Medulla oblongata (tissue), 1 donor: ENCODE measurements around the gene IFRD2.
A peak's percentile ranks its signal among the peaks of the same experiment; 100 is the strongest.

Source experiments
- DNase-seq: peaks from one replicate; pipeline ENCODE4 v3.0.0-alpha.2; 2015; ENCODE audit errors: extremely low spot score

Gene IFRD2, protein sequence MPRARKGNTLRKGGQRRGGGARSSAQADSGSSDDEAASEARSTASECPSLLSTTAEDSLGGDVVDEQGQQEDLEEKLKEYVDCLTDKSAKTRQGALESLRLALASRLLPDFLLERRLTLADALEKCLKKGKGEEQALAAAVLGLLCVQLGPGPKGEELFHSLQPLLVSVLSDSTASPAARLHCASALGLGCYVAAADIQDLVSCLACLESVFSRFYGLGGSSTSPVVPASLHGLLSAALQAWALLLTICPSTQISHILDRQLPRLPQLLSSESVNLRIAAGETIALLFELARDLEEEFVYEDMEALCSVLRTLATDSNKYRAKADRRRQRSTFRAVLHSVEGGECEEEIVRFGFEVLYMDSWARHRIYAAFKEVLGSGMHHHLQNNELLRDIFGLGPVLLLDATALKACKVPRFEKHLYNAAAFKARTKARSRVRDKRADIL

GRCh38 chr3:50292159-50293078 lies at the start of gene IFRD2:
Gene IFRD2, minus strand, starts transcription at chr3:50292429. Its CDS starts 155 bp downstream, at chr3:50292274.
- DNase-seq: peak; percentile 98

- no peak for DNase-seq
These were observed 49.3 kb upstream of the IFRD2 start for GRCh38 chr3:50341537-50341936.

- peak; percentile 48 for DNase-seq
These were observed 48.5 kb upstream of the IFRD2 start, which contains the start of gene RASSF1 for GRCh38 chr3:50340448-50341329. Gene RASSF1, minus strand, starts transcription at chr3:50340836. Its CDS starts 31 bp downstream, at chr3:50340805.

- DNase-seq: no peak
These were observed 47.9 kb upstream of the IFRD2 start for GRCh38 chr3:50340147-50340447.

- no peak for DNase-seq
These were observed 47.4 kb upstream of the IFRD2 start for GRCh38 chr3:50339485-50340146.

DNA sequence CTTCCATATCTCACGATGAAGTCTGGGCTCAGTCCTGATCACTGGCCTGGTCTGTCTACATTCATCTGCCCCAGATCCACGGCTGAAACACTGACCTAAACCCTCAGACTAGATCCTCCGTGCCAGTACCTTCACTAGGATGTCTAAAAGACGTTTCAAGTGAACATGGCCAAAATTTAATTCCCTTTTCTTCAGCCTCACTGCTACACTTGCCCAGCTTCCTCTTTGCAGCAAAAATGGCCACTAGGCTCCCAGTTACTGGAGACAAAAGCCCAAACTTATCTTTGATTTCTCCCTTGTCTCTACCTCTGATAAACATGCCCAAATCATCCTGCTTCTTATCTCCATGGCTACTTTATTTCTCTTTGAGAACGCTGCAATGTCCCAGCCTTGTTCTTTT lies 46.7 kb upstream of the IFRD2 start:
- DNase-seq: no peak

GRCh38 chr3:50337175-50337861 lies 45.1 kb upstream of the IFRD2 start:
- peak; percentile 98 for DNase-seq

- DNase-seq: no peak
These were observed 44.4 kb upstream of the IFRD2 start for GRCh38 chr3:50336452-50337174.

DNA sequence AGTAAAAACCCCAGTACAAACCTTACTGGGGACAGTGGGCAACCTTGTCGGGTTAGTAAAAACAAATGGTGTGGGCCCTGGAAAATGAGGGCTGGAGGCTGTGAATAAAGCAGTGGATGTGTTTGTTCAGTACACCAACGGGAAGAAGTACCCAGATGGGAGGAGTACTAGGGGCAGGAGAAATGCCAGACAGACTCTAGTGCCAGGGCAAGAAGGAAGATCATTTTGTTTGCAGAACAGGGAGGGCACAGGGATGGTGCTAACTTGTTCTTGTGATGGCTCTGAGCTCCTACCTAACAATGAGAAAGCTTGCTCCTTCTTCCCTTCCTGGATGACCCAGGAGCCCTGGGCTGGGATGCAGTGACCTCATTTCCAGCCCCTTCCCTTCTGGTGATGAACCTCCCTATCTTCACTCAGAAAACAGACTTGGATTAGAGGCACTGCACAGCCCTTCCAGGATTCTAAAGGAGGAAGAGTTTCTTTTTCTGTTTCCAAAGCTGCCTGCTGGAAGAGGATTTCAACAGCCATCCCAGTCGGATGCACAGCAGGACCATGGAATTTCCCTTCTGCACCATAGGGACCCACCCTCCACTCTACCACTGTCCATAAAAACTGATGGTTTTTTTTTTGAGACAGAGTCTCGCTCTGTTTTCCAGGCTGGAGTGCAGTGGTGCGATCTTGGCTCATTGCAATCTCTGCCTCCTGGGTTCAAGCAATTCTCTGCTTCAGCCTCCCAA lies 42.3 kb upstream of the IFRD2 start:
- no peak for DNase-seq

- no peak for DNase-seq
These were observed 41.6 kb upstream of the IFRD2 start for GRCh38 chr3:50333744-50334328.

- DNase-seq: no peak
These were observed 39.2 kb upstream of the IFRD2 start for GRCh38 chr3:50331364-50331907.

DNA sequence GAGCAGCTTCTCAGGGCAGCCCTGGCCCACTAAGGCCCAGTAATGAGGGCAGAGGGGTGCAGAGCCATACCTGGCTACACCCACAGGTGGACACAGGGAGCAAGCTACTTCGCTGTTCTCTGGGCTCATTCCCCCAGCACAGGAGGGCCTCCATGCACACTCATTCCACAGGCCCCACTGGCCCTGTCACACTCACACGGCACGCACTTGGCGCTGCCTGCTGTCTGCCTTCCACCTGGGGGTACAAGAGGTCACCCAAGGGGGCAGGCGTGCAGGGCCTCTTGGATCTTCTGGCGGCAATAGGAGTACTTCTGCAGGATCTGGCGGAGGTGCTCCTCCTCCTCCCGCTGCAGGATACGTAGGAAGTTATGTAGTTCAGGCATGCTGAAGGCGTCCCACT lies 38.1 kb upstream of the IFRD2 start:
- no peak for DNase-seq

GRCh38 chr3:50327943-50328691 lies 35.9 kb upstream of the IFRD2 start, which contains the start of gene TUSC2:
Gene TUSC2, minus strand, starts transcription at chr3:50328223. Its CDS starts 124 bp downstream, at chr3:50328099.
- peak; percentile 99 for DNase-seq

DNA sequence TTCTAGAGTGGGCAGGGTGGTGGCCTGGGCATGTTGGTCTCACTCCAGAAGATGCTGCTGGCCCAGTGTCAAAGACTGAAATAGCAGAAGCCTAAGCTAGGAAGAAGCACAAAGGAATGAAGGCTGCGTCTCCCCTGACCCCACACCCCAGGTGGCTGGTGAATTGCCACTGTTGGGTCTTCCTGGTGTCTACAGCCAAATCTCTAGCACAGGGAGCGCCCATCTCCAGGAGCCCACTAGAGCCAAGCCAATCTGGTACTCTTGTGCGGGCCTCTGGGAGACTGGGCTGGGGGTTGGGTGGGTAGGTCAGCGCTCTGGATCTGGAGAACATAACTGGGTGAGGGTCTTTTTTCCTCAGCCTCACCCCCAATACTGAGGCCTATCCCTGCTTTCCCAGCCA lies 34.9 kb upstream of the IFRD2 start:
- no peak for DNase-seq

- DNase-seq: no peak
These were observed 33.9 kb upstream of the IFRD2 start for GRCh38 chr3:50326182-50326541.

DNA sequence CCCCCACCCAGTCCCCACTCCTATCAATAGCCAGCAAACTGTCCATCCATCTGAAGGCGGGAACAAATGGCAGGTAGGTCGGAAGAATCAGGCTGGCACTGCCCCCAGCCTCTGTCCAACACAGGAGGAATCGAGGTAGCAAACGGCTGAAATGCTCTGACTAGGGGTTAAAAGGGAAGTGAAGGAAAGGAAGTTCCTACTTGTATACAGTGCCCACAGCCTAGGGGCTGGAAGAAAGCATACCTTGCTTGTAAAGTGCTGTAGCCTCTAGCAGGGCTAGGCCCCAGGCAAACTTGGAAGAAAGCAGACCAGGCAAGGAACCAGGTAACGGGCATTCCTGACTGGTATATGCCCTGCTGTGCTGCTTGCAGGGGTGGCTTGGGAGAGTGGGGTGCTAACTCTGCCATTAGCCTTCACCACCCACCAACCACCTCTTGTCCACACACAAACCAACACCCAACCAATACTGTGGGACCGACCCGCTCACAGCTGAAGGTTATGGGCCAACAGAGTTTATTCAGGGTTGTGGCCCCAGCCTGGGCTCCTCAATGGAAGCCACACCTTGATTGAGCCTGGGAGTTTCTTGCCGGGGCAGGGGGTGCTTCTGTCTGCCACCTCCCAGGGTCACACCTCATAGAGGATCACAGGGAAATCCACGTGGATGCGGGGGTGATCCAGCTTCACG lies 33.4 kb upstream of the IFRD2 start:
- no peak for DNase-seq

- no peak for DNase-seq
These were observed 32.9 kb upstream of the IFRD2 start for GRCh38 chr3:50325113-50325480.
